HEK293 (cell line): ENCODE measurements around the gene CFAP157.

Experiments used
- KLF8 ChIP-seq: fragments of 450-650 bp; formaldehyde crosslinking; IDR thresholded peaks from 2 replicates; pipeline ENCODE4 v1.5.1; 2016; ENCODE audit warnings: missing biosample characterization, missing genetic modification characterization
- ZBTB1 ChIP-seq: fragments of 450-650 bp; formaldehyde crosslinking; IDR thresholded peaks from 2 replicates; pipeline ENCODE4 v1.5.1; 2016; ENCODE audit warnings: missing biosample characterization, missing genetic modification characterization
- ZBTB17 ChIP-seq: fragments of 450-650 bp; formaldehyde crosslinking; IDR thresholded peaks from 2 replicates; pipeline ENCODE4 v1.5.1; 2016; ENCODE audit warnings: missing biosample characterization, missing genetic modification characterization
- ZNF140 ChIP-seq: fragments of 450-650 bp; formaldehyde crosslinking; IDR thresholded peaks from 2 replicates; pipeline ENCODE4 v1.5.1; 2016; ENCODE audit warnings: missing biosample characterization, missing genetic modification characterization
- ZNF223 ChIP-seq: fragments of 450-650 bp; formaldehyde crosslinking; IDR thresholded peaks from 2 replicates; pipeline ENCODE4 v1.5.1; 2016; ENCODE audit warnings: missing biosample characterization, missing genetic modification characterization
- ZNF350 ChIP-seq: fragments of 450-650 bp; formaldehyde crosslinking; IDR thresholded peaks from 2 replicates; pipeline ENCODE4 v1.5.0; 2017; ENCODE audit warnings: missing biosample characterization, mild to moderate bottlenecking, missing genetic modification characterization
- ZNF510 ChIP-seq: fragments of 450-650 bp; formaldehyde crosslinking; IDR thresholded peaks from 2 replicates; pipeline ENCODE4 v1.5.1; 2018; ENCODE audit warnings: mild to moderate bottlenecking, missing genetic modification characterization, missing biosample characterization; ENCODE audit not compliant: insufficient replicate concordance
- ZNF549 ChIP-seq: fragments of 450-650 bp; IDR thresholded peaks from 2 replicates; pipeline ENCODE4 v1.5.1; 2018; ENCODE audit warnings: missing biosample characterization, missing genetic modification characterization, mild to moderate bottlenecking, inconsistent platforms, moderate library complexity
- TF ChIP-seq, protein P1 (sequence below): fragments of 450-650 bp; formaldehyde crosslinking; IDR thresholded peaks from 2 replicates; pipeline ENCODE4 v1.5.1; 2016; ENCODE audit warnings: missing biosample characterization, missing genetic modification characterization
- TF ChIP-seq, protein P2 (sequence below): fragments of 450-650 bp; formaldehyde crosslinking; IDR thresholded peaks from 2 replicates; pipeline ENCODE4 v1.5.1; 2016; ENCODE audit warnings: missing biosample characterization, missing genetic modification characterization, low read depth
- TF ChIP-seq, protein P3 (sequence below): fragments of 450-650 bp; formaldehyde crosslinking; IDR thresholded peaks from 2 replicates; pipeline ENCODE4 v1.5.1; 2016; ENCODE audit warnings: missing biosample characterization, missing genetic modification characterization
- TF ChIP-seq, protein P4 (sequence below): fragments of 450-650 bp; formaldehyde crosslinking; IDR thresholded peaks from 2 replicates; pipeline ENCODE4 v1.5.1; 2016; ENCODE audit warnings: missing biosample characterization, missing genetic modification characterization
- TF ChIP-seq, protein P5 (sequence below): fragments of 450-650 bp; formaldehyde crosslinking; IDR thresholded peaks from 2 replicates; pipeline ENCODE4 v1.5.1; 2016; ENCODE audit warnings: missing biosample characterization, missing genetic modification characterization

DNA sequence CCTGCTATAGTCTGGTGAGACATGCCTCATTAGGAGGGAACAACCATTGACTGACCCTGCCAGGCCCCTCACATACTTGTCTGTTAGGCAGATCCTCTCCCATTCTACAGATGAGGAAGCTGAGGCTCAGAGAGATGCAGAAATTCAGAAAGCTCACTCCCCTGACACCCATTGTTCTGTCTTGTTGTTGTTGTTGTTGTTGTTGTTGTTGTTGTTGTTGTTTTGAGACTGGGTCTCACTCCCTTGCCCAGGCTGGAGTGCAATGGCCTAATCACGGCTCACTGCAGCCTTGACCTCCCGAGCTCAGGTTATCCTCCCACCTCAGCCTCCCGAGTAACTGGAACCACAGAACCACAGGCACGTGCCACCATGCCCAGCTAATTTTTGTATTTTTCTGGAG, 13.1 kb upstream of the CFAP157 start:
- TF ChIP-seq, protein P1, sequence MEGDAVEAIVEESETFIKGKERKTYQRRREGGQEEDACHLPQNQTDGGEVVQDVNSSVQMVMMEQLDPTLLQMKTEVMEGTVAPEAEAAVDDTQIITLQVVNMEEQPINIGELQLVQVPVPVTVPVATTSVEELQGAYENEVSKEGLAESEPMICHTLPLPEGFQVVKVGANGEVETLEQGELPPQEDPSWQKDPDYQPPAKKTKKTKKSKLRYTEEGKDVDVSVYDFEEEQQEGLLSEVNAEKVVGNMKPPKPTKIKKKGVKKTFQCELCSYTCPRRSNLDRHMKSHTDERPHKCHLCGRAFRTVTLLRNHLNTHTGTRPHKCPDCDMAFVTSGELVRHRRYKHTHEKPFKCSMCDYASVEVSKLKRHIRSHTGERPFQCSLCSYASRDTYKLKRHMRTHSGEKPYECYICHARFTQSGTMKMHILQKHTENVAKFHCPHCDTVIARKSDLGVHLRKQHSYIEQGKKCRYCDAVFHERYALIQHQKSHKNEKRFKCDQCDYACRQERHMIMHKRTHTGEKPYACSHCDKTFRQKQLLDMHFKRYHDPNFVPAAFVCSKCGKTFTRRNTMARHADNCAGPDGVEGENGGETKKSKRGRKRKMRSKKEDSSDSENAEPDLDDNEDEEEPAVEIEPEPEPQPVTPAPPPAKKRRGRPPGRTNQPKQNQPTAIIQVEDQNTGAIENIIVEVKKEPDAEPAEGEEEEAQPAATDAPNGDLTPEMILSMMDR (tag by site-specific recombination), result no peak
- TF ChIP-seq ZBTB1 (tag by site-specific recombination) (no peak), KLF8 (tag by site-specific recombination) (no peak), ZNF140 (tag by site-specific recombination) (no peak), ZNF549 (tag by site-specific recombination) (no peak), ZNF350 (tag by site-specific recombination) (no peak), ZNF510 (tag by site-specific recombination) (no peak), ZNF223 (no peak), ZBTB17 (no peak)
- TF ChIP-seq, protein P2, sequence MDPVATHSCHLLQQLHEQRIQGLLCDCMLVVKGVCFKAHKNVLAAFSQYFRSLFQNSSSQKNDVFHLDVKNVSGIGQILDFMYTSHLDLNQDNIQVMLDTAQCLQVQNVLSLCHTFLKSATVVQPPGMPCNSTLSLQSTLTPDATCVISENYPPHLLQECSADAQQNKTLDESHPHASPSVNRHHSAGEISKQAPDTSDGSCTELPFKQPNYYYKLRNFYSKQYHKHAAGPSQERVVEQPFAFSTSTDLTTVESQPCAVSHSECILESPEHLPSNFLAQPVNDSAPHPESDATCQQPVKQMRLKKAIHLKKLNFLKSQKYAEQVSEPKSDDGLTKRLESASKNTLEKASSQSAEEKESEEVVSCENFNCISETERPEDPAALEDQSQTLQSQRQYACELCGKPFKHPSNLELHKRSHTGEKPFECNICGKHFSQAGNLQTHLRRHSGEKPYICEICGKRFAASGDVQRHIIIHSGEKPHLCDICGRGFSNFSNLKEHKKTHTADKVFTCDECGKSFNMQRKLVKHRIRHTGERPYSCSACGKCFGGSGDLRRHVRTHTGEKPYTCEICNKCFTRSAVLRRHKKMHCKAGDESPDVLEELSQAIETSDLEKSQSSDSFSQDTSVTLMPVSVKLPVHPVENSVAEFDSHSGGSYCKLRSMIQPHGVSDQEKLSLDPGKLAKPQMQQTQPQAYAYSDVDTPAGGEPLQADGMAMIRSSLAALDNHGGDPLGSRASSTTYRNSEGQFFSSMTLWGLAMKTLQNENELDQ (tag by site-specific recombination), result no peak
- TF ChIP-seq, protein P3, sequence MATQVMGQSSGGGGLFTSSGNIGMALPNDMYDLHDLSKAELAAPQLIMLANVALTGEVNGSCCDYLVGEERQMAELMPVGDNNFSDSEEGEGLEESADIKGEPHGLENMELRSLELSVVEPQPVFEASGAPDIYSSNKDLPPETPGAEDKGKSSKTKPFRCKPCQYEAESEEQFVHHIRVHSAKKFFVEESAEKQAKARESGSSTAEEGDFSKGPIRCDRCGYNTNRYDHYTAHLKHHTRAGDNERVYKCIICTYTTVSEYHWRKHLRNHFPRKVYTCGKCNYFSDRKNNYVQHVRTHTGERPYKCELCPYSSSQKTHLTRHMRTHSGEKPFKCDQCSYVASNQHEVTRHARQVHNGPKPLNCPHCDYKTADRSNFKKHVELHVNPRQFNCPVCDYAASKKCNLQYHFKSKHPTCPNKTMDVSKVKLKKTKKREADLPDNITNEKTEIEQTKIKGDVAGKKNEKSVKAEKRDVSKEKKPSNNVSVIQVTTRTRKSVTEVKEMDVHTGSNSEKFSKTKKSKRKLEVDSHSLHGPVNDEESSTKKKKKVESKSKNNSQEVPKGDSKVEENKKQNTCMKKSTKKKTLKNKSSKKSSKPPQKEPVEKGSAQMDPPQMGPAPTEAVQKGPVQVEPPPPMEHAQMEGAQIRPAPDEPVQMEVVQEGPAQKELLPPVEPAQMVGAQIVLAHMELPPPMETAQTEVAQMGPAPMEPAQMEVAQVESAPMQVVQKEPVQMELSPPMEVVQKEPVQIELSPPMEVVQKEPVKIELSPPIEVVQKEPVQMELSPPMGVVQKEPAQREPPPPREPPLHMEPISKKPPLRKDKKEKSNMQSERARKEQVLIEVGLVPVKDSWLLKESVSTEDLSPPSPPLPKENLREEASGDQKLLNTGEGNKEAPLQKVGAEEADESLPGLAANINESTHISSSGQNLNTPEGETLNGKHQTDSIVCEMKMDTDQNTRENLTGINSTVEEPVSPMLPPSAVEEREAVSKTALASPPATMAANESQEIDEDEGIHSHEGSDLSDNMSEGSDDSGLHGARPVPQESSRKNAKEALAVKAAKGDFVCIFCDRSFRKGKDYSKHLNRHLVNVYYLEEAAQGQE (tag by site-specific recombination), result no peak
- TF ChIP-seq, protein P4, sequence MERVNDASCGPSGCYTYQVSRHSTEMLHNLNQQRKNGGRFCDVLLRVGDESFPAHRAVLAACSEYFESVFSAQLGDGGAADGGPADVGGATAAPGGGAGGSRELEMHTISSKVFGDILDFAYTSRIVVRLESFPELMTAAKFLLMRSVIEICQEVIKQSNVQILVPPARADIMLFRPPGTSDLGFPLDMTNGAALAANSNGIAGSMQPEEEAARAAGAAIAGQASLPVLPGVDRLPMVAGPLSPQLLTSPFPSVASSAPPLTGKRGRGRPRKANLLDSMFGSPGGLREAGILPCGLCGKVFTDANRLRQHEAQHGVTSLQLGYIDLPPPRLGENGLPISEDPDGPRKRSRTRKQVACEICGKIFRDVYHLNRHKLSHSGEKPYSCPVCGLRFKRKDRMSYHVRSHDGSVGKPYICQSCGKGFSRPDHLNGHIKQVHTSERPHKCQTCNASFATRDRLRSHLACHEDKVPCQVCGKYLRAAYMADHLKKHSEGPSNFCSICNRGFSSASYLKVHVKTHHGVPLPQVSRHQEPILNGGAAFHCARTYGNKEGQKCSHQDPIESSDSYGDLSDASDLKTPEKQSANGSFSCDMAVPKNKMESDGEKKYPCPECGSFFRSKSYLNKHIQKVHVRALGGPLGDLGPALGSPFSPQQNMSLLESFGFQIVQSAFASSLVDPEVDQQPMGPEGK (tag by site-specific recombination), result no peak
- TF ChIP-seq, protein P5, sequence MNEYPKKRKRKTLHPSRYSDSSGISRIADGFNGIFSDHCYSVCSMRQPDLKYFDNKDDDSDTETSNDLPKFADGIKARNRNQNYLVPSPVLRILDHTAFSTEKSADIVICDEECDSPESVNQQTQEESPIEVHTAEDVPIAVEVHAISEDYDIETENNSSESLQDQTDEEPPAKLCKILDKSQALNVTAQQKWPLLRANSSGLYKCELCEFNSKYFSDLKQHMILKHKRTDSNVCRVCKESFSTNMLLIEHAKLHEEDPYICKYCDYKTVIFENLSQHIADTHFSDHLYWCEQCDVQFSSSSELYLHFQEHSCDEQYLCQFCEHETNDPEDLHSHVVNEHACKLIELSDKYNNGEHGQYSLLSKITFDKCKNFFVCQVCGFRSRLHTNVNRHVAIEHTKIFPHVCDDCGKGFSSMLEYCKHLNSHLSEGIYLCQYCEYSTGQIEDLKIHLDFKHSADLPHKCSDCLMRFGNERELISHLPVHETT (tag by site-specific recombination), result no peak
